ENCODE measurements around the gene GOLGB1.
"Not testable (repeated sequence)": the region's sequence is repeated elsewhere in the genome, so short reads cannot be mapped to it uniquely, and the experiment has no call there.

GOLGB1 gene

DNA sequence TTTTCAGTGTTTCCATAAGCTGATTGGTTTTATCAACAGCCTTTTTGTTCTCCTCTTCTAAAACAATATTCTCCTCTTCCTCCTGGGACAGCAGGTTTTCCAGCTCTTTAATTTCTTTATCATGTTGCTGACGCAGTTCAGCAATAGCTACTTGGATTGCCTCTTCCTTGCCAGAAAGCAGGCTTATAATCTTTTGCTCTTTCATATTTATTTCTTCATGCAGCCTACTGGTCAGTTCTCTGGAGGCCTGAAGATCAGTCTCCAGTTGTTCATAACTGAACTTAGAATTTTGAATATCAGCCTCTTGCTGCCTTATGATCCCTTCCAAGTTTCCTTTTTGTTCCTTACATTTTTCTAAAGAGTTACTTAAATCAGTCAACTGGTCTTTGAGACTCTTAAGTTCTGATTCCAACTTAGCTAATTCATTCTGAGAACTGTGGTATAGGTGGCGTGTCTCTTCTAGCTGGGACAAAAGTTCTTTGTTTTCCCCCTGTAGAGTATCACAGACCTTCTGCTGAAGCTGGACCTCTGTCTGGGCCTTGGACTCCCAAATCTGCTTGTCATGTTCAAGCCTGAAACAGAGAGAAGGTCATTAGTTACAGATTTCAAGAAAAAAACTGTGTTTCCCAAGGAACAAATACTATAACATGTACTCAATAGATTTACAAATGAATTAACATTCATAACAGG lies 57.4 kb downstream of the GOLGB1 start:
- DNase-seq (ENCODE audit: low read depth) = no peak
- H3K4me3 ChIP-seq (replicated peaks; ENCODE audit: low read depth, low read length) = no peak overlapping the region
- TF ChIP-seq CTCF (IDR thresholded peaks at IDR 0.05; ENCODE audit: low read length, missing control alignments) = no peak

DNA sequence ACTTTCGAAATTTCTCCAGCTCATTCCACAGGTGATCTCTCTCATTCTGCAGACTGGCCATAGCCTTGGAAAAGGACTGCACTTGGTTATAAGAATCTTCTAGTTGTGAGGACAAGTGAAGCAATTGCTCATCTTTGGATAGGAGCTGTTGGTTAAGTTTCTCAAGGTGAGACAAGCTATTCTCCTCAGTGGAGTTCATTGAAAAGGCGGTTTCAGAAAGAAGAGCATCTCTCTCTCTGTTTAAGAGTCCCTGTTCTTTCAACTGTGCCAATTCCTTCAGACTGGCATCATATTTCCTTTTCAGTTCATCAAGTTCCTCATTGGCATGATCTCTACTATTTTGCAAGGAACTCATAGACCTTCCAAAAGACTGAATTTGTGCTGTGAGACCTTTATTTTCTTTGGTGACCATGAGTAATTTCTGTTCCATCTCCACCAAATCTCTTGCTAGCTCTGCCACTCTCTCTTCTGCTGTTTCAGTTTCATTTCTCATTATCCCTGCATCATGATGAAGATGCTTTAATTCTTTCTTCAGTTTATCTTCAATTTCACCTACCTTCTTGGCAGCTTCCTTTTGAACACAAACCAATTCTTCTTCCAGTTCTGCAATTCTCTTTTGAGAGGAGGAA lies 58.6 kb downstream of the GOLGB1 start:
- TF ChIP-seq CTCF (IDR thresholded peaks at IDR 0.05; ENCODE audit: low read length, missing control alignments) = no peak
- H3K4me3 ChIP-seq (replicated peaks; ENCODE audit: low read depth, low read length) = no peak overlapping the region
- no peak for DNase-seq (ENCODE audit: low read depth)

- H3K4me3 ChIP-seq (replicated peaks; ENCODE audit: low read depth, low read length); DNase-seq (ENCODE audit: low read depth): not testable (repeated sequence)
Measured at GRCh38 chr3:121688747-121689146, 60.8 kb downstream of the GOLGB1 start.

- H3K4me3 ChIP-seq (replicated peaks; ENCODE audit: low read depth, low read length) = no peak overlapping the region
- no peak for TF ChIP-seq CTCF (IDR thresholded peaks at IDR 0.05; ENCODE audit: low read length, missing control alignments)
- DNase-seq (ENCODE audit: low read depth) = no peak
Measured at GRCh38 chr3:121681792-121682191, 67.7 kb downstream of the GOLGB1 start.

DNA sequence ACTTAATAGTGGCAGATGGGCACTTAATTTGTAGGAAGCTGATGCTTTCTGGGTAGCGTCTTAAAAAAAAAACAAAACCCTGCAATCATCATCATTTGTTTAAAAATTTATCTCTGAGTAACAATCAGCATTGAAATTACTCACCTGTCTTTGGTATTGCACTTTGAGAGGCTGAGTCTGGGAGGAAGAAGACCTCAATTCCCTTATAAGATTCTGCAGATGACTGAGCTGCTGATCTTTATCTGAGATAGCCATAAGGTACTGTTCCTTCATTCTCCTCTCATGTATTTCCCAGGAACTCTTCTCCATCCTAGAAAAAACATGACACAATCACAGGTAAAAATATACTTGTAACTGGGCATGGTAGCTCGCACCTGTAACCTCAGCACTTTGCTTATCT lies 72.4 kb downstream of the GOLGB1 start:
- no peak for TF ChIP-seq CTCF (IDR thresholded peaks at IDR 0.05; ENCODE audit: low read length, missing control alignments)
- no peak overlapping the region for H3K4me3 ChIP-seq (replicated peaks; ENCODE audit: low read depth, low read length)
- DNase-seq (ENCODE audit: low read depth) = no peak

GRCh38 chr3:121670676-121671075 lies 78.9 kb downstream of the GOLGB1 start:
- DNase-seq (ENCODE audit: low read depth) = no peak
- H3K4me3 ChIP-seq (replicated peaks; ENCODE audit: low read depth, low read length) = no peak overlapping the region
- TF ChIP-seq CTCF (IDR thresholded peaks at IDR 0.05; ENCODE audit: low read length, missing control alignments) = no peak

- no peak overlapping the region for H3K4me3 ChIP-seq (replicated peaks; ENCODE audit: low read depth, low read length)
- no peak for DNase-seq (ENCODE audit: low read depth)
- TF ChIP-seq CTCF (IDR thresholded peaks at IDR 0.05; ENCODE audit: low read length, missing control alignments) = no peak
Measured at GRCh38 chr3:121667333-121667732, 82.2 kb downstream of the GOLGB1 start.

All from fibroblast of pulmonary artery (primary cell).